D721Med (cell line): ENCODE data around the gene ZSWIM9.
"Not testable (repeated sequence)": the region's sequence is repeated elsewhere in the genome, so short reads cannot be mapped to it uniquely, and the experiment has no call there.

Experiments used
- DNase-seq: peaks from one replicate; pipeline ENCODE4 v3.0.0; 2011; ENCODE audit warnings: low spot score; ENCODE audit not compliant: insufficient read length
- FAIRE-seq: peaks from 2 replicates; lab custom pipeline; 2011; peaks lifted over from hg19 to GRCh38; lab: Jason Lieb, UNC
- CTCF ChIP-seq: IDR thresholded peaks from 2 replicates; pipeline ENCODE4 v1.5.1; 2012; ENCODE audit warnings: mild to moderate bottlenecking, control low read depth; ENCODE audit not compliant: insufficient read depth; ENCODE audit errors: missing control alignments

ZSWIM9 gene

GRCh38 chr19:48210005-48210404 lies 39.5 kb downstream of the ZSWIM9 start:
- DNase-seq = no peak
- no peak for FAIRE-seq
- TF ChIP-seq CTCF = no peak

GRCh38 chr19:48213959-48214358 lies 43.5 kb downstream of the ZSWIM9 start:
- DNase-seq (no peak), FAIRE-seq (no peak)
- no peak for TF ChIP-seq CTCF

GRCh38 chr19:48216933-48217332 lies 46.5 kb downstream of the ZSWIM9 start:
- TF ChIP-seq CTCF = no peak
- DNase-seq (no peak), FAIRE-seq (no peak)

- no peak for TF ChIP-seq CTCF
- no peak for FAIRE-seq
- DNase-seq = no peak
These were observed 48.5 kb downstream of the ZSWIM9 start for GRCh38 chr19:48218997-48219396.

GRCh38 chr19:48220784-48221183 lies 50.3 kb downstream of the ZSWIM9 start:
- FAIRE-seq = not testable (repeated sequence)

GRCh38 chr19:48221628-48222027 lies 51.1 kb downstream of the ZSWIM9 start:
- FAIRE-seq = no peak
- TF ChIP-seq CTCF = no peak
- no peak for DNase-seq

More at GRCh38 chr19:48220784-48221183, 50.3 kb downstream of the ZSWIM9 start:
- not testable (repeated sequence) for DNase-seq

- no peak for TF ChIP-seq CTCF
- FAIRE-seq = no peak
- DNase-seq = no peak
These were observed 60.2 kb downstream of the ZSWIM9 start for GRCh38 chr19:48230555-48231129.

- FAIRE-seq (no peak), DNase-seq (no peak)
- TF ChIP-seq CTCF = no peak
These were observed 66.6 kb downstream of the ZSWIM9 start for GRCh38 chr19:48237057-48237456.
